Cerebellar nuclear complex (tissue), 1 donor: ENCODE measurements around the gene MPPE1.
"Not testable (repeated sequence)": the region's sequence is repeated elsewhere in the genome, so short reads cannot be mapped to it uniquely, and the experiment has no call there.

Experiments
- DNase-seq, 2 experiments: peaks; one replicate each; lab custom pipeline; 2025; lab: John Stamatoyannopoulos, UW

The MPPE1 gene, protein sequence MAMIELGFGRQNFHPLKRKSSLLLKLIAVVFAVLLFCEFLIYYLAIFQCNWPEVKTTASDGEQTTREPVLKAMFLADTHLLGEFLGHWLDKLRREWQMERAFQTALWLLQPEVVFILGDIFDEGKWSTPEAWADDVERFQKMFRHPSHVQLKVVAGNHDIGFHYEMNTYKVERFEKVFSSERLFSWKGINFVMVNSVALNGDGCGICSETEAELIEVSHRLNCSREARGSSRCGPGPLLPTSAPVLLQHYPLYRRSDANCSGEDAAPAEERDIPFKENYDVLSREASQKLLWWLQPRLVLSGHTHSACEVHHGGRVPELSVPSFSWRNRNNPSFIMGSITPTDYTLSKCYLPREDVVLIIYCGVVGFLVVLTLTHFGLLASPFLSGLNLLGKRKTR

DNA sequence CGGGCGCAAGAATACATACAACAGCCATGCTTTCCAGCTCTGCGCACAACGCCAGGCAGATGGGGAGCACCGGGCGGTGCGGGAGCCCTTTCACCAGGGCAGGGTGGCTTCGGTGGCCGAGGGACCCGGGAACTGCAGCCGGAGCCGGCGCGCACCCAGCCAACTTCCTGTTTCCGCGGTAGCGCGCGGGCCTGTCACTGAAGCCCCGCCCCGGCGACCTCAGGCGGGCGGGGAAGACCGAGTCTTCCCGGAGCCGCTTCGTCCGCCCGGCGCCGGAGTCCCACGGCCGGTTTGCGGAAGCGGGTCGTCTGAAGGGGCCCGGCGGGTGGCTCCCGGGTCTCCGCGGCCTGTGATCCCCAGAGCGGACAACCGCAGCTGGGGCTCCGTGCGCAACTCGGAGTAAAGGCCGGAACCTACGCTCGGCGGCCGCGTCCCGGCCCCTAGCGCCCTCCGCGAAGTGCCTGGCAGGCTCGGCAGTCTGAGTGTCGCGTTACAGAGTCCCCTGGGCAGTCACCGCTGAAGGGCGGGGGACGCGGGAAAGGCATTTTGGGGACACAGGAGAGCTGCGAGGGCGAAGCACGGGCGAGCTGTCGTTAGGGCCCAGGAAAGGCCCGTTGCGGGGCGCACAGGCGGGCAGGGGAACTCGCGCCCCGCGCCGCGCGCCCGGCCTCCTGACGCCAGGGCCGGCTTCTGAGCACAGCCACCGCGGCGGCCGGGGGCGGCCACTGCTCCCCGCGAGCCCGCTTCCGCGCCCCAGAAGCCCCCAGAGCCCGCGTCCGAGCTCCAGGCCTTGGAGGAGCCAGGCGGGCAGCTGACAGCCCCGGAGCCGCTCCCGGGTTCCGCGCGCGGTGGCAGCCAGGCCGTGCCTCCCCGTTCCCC lies at the start of gene MPPE1:
Gene MPPE1 (minus strand): TSS at position 136 of the 879 bp plus-strand sequence. CDS start 11,053 bp downstream, outside the sequence.
- DNase-seq, result peak in 1 of 2 experiments; percentile 65

DNA sequence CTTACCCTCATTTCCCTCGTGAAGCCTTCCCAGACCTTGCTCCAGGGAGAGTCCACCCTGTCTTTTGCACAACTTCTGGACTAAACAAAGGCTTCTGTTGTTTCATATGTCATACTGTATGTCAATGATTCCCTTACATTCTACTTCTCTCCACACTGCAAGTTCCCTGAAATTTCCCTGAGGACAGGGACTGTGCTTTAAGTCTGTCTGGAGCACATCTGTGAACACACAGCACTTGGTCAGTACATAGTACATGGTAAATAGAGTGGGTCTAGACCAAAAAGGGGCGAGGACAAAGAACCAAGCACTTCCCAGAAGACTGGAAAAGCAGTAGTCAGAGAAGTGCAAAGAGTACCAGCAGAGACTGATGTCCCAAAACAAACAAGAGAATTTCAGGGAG lies 49.5 kb upstream of the MPPE1 start:
- DNase-seq, result no peak

DNA sequence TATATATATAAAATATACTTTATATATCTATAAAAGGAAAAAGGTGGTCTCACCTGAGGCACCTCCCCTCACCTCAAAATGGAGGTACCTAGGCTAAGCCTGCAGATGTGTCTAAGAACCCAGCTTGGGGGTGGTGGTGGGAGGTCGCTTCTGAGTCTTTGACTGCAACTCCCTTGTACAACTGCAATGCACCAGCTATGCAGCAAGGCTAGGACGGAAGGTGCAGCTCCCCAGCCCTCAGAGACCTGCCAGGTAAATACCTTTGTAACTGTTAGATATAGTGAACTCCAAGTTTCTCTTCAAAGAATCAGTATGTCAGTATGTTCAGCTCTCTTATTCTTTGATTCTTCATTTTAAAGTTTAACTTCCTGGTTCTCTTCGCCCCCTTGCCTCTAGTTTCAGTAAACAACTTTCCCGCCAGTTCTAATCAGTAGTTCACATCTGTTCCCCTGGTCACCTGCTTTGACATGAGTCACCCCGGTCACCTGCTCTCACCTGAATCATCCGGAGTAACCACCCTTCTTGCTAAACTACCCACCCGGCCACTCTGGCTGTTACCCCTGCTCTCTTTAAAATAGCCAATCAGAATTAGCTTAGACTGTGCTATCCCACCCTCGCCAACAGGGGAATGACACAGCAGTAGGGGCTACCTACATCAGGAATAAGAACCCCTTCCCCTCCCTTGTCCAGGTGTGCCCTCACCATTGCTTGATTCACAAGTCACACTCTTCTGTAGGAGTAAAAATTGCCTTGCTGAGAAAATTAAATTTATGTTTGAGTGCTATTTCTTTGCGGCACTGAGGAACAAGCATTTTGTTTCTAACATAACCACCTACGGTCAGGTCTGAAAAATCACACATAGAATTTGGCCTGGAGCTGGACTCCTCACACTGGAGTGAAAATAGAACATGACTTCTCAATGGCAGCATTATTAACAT lies 48.5 kb upstream of the MPPE1 start:
- DNase-seq, result no peak

DNA sequence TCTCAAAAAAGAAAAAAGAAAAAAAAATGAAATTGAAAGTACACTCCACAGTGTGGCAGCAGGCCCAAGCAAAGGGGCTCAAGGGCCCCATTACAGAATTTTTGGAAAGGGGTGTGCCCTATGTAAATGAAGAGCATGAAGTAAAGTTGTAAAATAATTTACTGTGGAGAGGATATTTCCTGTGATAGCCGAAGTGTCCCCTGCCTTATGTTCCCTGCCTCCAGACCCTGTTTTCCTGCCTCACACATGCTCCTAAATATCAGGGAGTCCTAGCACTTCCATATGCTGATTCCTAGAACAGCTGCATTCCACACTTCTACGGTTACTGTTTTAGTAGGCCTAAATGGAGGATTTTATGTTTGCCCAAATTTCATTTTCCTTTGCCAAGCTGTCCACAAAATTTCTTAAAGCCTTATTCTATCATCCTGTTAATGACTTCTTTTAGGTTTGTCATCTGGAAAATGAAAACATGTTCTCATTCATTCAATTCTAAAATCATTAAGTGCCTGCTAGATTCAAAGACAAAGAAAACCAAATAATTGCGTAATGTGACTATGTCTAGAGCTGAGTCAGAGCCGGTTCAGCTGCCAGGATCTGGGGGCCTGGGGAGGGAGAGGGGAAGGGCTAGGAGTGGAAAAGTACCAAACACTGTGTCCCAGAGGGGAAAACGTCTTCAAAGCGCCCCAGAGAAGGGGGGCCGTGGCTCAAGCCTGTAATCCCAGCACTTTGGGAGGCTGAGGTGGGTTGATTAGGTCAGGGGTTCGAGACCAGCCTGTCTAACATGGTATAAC lies 47.3 kb upstream of the MPPE1 start:
- DNase-seq, result no peak

DNA sequence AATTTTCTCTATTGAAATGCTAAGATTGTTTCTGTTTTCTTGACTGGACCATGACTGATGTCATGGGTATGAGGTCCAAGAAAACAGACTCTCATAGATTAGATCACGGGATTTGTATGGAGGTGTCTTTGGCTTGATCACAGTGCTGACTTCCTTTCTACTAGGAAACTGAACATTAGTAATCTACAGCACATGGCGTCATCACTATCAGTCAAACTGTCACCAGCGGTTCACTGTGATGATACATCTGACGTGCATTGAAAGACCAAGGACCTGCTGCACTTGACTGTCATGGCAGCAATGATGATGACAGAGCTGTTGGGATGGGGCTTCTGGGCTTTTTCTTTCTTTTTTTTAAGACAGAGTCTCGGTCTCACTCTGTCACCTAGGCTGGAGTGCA lies 45.0 kb upstream of the MPPE1 start:
- DNase-seq, result no peak

DNA sequence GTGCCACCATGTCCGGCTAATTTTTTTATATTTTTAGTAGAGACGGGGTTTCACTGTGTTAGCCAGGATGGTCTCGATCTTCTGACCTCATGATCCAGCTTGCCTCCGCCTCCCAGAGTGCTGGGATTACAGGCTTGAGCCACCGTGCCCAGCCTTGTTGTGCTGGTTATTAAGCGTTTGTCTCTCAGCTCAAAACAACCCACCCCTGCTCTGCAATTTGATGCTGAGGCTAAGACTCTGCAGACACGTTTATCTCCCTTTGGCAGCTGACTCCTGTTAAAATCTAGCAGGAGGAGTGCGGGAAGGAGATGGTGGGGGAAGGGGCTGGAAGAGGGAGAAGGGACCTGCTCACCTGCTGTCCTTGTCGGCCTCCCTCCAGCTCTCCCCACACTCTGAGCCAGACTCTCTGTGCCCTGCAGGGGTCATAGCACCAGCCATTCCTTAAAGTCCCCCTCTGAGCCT lies 43.3 kb upstream of the MPPE1 start:
- DNase-seq, result no peak

DNA sequence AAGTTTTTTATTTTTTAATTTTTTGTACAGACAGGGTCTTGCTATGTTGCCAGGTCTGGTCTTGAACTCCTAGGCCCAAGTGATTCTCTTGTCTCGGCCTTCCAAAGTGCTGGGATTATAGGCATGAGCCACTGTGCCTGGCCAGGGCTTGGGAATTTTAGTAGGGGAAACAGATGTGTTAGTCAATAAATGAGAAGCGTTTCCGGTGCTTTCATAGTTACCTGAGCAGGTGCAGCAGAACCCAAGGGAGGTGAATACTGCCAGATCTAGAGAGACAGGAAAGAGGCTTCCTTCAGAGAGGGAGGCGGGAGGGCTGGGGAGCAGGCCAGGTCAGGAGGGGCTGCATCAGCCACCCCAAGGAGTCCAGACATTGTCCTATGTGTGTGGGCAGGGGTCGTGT lies 42.7 kb upstream of the MPPE1 start:
- no peak for DNase-seq

DNA sequence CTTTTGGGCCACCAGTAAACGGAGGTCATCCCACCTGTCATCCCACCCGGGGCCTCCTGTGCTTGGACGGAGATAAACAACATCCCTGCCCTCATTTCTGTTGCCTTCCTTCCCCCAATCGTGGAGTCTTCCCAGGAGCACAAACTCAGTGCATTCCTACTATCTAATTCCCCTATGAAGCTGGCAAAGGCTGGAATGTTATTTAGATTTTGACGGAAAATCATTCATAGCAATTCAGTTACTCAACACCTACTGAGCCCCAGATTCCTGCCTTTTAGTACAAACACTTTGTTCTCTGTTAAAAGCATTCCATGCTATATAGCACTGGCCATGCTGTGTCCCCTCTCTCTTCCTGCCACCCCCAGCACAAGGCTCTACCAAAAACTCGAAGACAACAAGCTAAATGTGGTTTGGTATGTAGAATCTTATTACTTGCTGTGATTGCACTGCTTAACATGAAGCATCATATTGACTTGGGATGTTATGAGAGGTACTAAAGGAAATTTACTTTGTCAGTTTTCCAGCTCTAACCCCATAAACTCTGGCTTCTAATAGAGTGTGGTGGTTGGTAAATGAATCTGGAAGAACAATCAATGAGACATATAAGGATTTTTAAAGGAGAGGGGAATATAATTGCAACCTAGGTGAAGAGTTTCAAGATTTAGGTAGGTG lies 40.9 kb upstream of the MPPE1 start:
- DNase-seq, result no peak

DNA sequence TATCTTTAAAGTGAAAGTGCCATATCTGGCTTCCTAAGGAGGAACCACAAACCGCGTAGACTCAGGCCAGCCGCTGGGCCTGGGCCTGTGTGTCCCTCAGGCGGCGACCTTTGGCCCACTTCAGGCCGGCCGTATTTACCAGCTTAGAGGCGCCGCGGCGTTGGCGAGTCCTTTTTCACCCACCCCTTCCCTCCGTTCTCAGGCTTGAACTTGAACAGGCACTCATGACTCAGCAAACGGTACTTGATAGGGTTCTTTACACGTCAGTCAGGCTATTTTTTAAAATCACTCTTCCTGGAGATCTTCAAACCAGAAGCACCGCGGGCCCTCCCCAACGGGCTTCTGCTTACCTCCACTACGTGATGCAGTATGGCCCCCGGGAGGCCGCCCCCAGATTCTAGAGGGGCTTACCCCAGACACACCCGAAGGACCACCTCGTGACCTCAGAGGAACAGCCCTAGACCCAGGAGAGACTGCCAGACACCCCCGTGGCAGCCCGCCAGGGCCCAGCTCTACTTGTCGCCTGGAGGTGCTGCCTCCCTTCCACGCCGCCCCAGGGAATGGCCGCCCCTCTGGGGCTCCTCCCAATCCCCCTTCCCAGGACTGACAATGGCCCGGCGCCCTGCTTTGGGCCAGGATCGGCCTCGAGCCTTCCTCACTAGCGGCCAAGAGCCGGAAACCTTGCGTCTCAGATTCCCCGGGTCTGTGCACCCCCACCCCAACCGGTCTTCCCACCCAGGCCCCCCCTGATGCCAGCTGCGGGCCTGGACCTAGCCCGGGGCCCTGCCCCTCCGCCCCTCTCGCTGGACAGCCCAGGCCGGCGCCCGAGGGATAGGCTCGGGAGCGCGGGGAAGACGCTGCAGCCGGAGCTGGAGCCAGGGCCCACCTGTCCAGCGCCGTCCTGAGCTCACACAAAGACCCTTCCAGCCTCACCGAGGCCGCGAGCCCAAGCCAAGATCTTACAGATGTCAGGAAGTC lies 39.4 kb upstream of the MPPE1 start:
- DNase-seq, result no peak

DNA sequence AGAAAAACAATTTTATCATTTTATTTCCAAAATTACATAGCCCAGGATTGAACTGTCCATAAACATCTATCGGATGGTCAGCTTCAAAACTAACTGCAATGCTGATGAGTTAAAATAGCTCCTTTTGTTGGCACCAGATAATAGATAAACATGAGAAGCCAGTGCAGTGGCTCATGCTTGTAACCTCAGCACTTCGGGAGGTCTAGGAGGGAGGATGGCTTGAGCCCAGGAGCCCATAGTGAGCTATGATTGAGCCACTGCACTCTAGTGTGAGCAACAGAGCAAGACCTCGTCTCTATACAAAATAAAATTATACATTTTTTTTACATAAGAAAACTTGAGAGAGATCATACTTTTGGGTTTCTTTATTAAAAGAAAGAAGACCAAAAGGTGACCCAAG lies 38.6 kb upstream of the MPPE1 start:
- no peak for DNase-seq

DNA sequence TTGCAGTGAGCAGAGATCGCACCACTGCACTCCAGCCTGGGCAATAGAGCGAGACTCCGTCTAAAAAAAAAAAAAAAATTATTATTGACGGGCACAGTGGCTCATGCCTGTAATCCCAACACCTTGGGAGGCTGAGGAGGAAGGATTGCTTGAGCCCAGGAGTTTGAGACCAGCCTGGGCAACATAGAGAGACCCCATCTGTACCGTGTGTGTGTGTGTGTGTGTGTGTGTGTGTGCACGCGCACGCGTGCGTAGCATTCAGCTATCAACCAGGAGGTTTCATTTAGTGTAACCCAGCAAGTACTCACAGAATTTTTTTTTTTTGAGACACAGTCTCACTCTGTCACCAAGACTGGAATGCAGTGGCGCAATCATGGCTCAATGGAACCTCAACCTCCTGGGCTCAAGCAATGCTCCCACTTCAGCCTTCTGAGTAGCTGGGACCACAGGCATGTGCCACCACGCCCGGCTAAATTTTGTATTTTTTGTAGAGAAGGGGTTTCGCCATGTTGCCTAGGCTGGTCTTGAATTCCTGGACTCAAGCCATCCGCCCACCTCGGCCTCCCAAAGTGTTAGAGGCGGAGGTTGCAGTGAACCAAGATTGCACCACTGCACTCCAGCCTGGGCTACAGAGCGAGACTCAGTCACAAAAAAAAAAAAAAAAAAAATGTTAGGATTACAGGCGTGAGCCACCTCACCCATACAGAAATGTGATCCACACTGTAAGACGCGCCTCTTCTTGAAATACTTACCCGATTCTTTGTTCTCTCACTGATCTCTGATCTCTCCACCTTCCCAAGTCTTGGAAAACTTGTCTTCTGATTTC lies 37.9 kb upstream of the MPPE1 start:
- not testable (repeated sequence) for DNase-seq

DNA sequence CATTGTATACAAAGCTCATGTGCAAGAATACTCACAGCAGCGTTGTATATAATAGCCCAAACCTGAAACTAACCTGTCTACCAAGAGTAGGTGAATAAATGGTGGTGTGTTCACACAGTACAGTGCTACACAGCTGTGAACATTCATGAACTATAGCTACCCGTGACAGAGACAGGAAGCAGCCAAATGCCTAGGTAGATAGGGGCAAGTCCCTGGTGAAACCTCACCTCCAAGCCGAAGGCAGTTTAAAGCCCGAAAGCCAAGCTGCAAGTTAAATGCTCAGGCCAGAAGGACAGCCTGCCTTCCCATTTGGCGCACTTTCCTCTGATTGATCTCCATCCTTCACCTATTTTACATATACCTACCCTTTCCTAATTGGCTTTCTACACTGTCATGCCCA lies 36.7 kb upstream of the MPPE1 start:
- DNase-seq, result no peak

DNA sequence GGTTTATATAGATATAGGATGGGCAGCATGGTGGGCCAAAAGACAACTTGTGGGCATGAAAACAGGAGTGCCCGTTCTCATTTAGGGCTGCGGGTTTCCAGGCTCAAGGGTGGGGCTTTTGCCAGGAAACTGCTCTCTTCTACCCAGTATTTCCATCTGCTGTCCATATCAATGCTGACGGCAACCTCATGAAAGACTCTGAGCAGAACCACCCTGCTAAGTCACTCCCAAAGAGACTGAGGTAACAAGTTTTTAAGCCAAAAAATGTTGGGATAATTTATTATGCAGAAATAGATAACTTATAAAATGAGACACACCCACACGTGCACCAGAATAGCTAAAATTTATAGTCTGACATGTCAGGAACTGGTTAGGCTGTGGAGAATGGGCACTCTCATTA lies 36.1 kb upstream of the MPPE1 start:
- DNase-seq, result no peak

DNA sequence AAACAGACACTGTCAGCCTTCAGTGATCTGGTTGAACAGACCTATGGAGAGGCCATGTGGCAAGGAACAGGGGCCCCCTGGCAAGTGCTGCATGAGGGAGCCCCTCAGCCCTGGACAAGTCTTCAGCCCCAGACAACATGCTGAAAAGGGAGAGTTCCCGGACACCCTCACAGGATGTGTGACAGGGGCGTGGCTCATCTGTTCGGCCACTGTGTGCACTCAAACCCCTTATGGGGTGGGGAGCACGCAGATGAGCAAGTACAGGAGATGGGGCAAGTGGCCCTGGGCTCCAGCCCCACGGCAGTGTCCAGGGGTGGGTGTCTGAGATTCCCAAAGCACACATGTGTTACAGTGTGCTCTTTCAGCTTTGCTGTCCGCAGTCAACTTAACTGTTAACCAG lies 35.4 kb upstream of the MPPE1 start:
- no peak for DNase-seq

DNA sequence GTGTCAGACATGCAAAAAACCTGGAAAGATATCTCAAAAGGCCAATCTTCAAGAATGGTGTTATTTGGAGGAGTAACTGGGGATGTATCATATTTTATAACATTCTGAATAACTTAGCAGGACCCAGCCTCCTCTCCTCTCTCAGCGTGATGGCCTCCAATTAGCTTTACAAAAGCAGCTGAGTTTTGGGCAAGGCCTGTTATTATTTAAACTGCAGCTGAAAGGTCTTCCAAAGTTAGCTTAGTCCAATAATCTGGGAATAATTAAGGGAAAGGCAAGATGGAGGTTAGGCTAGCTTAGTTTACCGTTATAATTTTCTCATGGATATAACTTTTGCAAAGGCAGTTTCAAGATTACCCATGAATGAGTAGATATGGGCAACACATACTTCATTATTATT lies 32.8 kb upstream of the MPPE1 start:
- DNase-seq, result no peak

DNA sequence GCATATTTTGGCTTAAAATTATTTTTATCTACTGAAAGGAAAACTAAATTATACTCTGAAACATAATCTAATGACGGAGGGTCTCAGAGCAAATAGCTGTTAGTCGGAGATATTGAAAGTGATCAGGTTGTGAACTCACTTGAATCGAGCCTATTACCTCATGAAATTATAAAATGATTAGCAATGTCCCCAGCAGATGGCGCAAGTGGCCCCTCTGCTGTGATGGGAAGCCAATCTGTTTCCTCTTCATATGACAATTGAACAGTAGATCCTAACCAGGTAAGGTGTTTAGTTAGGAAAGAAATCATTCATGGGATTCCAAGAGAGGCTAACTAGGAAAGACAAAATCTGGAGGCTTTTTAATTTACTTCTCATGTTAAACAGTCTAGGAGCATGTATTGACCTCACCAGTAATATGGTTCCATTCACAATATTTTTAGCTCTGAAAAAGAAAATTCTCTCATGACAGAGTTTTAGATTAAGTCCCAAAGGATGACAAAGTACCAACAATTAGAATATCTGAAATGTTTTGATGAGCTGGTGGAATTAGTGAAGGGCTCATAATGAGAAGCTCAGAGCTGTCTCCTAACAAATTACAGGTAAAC lies 29.9 kb upstream of the MPPE1 start:
- DNase-seq, result peak in 1 of 2 experiments; percentile 26

DNA sequence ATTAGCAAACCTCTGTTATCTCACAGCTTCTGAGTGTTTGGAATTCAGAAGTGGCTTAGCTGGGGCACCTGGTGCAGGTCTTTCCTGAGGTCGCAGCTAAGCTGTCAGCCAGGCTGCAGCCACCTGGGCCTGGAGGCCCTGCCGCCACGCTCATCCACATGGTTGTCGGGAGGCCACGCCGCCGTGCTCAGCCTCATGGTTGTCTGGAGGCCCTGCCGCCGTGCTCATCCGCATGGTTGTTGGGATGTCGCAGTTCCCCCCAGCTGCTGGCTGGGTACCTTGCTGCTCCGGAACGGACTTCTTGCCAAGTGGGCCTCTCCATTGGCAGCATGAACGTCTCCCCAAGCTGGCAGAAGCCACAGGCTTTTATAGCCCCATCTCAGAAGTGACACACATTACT lies 24.3 kb upstream of the MPPE1 start:
- DNase-seq, result no peak

DNA sequence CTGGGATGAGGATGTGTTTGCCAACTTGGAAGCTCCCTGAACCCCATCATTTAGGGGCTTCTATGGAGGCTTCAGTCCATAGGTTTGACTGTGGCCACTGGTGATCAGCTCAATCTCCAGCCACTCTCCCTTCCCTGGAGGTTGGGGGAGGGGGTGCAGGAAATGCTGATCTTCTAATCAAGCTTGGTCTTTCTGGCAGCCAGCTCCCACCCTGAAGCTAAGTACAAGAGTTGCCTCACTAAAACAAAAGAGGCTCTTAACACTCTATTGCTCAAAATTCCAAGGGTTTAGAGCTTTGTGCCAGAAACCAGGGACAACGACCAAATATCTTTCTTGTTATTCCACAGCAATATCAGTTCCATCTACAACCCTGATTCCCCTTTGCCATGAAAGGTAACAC lies 19.4 kb upstream of the MPPE1 start:
- no peak for DNase-seq
